Urinary bladder (tissue), 2 donors: ENCODE data around the gene MED14. TPM values are rescaled to one million over a fixed set of nuclear protein-coding genes. Genes with fewer than 3 reads are reported as not detected.

Source experiments
- polyA plus RNA-seq: library from polyadenylated mRNA; stranded (reverse); fragments of 200-250 nt; gene quantifications from one replicate; pipeline ENCODE4 v1.2.3, GENCODE V29; 2013
- total RNA-seq: library from RNA; depleted of rRNA; stranded (reverse); fragments of >200 nt; gene quantifications from one replicate; pipeline ENCODE4 v1.2.3, GENCODE V29; 2014
- donor health status: healthy.

MED14 gene
- total and polyA plus RNA-seq, 2 donors: 21.4 to 66.7 TPM

Other genes with a start within 250 kb of the MED14 start
- 112 TPM for gene ATP6AP2, start 154.6 kb downstream of the MED14 start, total RNA-seq
- 116 TPM for gene ATP6AP2, start 154.6 kb downstream of the MED14 start, polyA plus RNA-seq
- not detected for gene MPC1L, start 112.1 kb downstream of the MED14 start, total RNA-seq
- not detected for gene MPC1L, start 112.1 kb downstream of the MED14 start, polyA plus RNA-seq
- gene CXorf38, start 88.0 kb downstream of the MED14 start, total RNA-seq: 12.5 TPM
- gene CXorf38, start 88.0 kb downstream of the MED14 start, polyA plus RNA-seq: 8.0 TPM